ENCODE results near the gene CMIP. TPM values are rescaled to one million over a fixed set of nuclear protein-coding genes. Genes with fewer than 3 reads are reported as not detected.

CMIP gene
- total RNA-seq, 1 experiment from 2014 or later: 53.6 TPM

GRCh38 chr16:81477697-81478693, 33.4 kb downstream of the CMIP start:
- intact Hi-C loops (cut with micrococcal nuclease): no loop called here
- H3K4me1 Mint-ChIP-seq (ENCODE audit: insufficient read depth, unreplicated experiment): peaks cover 9% of the 10 kb centered on the region
- POLR2A ChIA-PET: interaction anchor here (0.9 to 1.1 kb wide), 3 partner anchors 12 to 42 kb away, joined by 3 to 5 read pairs (median 3); no protein-coding TSS in a partner anchor
- CTCF ChIA-PET: no interaction called here
- no peaks in the 10 kb centered on the region for H3K9me3 Mint-ChIP-seq (ENCODE audit: unreplicated experiment)
- no peak overlapping the region for H3K27ac Mint-ChIP-seq (ENCODE audit: low read depth, unreplicated experiment)
- H3K4me3 Mint-ChIP-seq (ENCODE audit: unreplicated experiment): no peak overlapping the region
- no peak for DNase-seq (ENCODE audit: unreplicated experiment)
- TF ChIP-seq CTCF (IDR thresholded peaks at IDR 0.05; ENCODE audit: unreplicated experiment): no peak
- BruUV-seq (replicated peaks): no TSS peak
- no peaks in the 10 kb centered on the region for H3K27me3 Mint-ChIP-seq (ENCODE audit: insufficient read depth, unreplicated experiment)
- H3K36me3 Mint-ChIP-seq (ENCODE audit: insufficient read depth, unreplicated experiment): peaks cover 27% of the 10 kb centered on the region

- H3K4me1 Mint-ChIP-seq (ENCODE audit: insufficient read depth, unreplicated experiment): peaks cover 13% of the 10 kb centered on the region
- ChIA-PET CTCF (no interaction called here), POLR2A (interaction anchor here (0.8 to 1.0 kb wide), 2 partner anchors 41 to 73 kb away, joined by 3 read pairs; no protein-coding TSS in a partner anchor)
- H3K27me3 Mint-ChIP-seq (ENCODE audit: insufficient read depth, unreplicated experiment): no peaks in the 10 kb centered on the region
- no peak overlapping the region for H3K4me3 Mint-ChIP-seq (ENCODE audit: unreplicated experiment)
- no peak for DNase-seq (ENCODE audit: unreplicated experiment)
- TF ChIP-seq CTCF (IDR thresholded peaks at IDR 0.05; ENCODE audit: unreplicated experiment): no peak
- no peaks in the 10 kb centered on the region for H3K9me3 Mint-ChIP-seq (ENCODE audit: unreplicated experiment)
- peaks cover 18% of the 10 kb centered on the region for H3K36me3 Mint-ChIP-seq (ENCODE audit: insufficient read depth, unreplicated experiment)
- BruUV-seq (replicated peaks): no TSS peak
- H3K27ac Mint-ChIP-seq (ENCODE audit: low read depth, unreplicated experiment): no peak overlapping the region
- intact Hi-C loops (cut with micrococcal nuclease): no loop called here
Measured at GRCh38 chr16:81478876-81479511, 34.4 kb downstream of the CMIP start.

- TF ChIP-seq CTCF (IDR thresholded peaks at IDR 0.05; ENCODE audit: unreplicated experiment): no peak
- BruUV-seq (replicated peaks): no TSS peak
- CTCF ChIA-PET: interaction anchor here (0.6 to 1.1 kb wide), 3 partner anchors 17 to 142 kb away, joined by 3 read pairs; no protein-coding TSS in a partner anchor
- H3K9me3 Mint-ChIP-seq (ENCODE audit: unreplicated experiment): no peaks in the 10 kb centered on the region
- H3K36me3 Mint-ChIP-seq (ENCODE audit: insufficient read depth, unreplicated experiment): peaks cover 8% of the 10 kb centered on the region
- no peak overlapping the region for H3K27ac Mint-ChIP-seq (ENCODE audit: low read depth, unreplicated experiment)
- no peak for DNase-seq (ENCODE audit: unreplicated experiment)
- intact Hi-C loops (cut with micrococcal nuclease): no loop called here
- POLR2A ChIA-PET: no interaction called here
- H3K4me3 Mint-ChIP-seq (ENCODE audit: unreplicated experiment): no peak overlapping the region
- H3K27me3 Mint-ChIP-seq (ENCODE audit: insufficient read depth, unreplicated experiment): no peaks in the 10 kb centered on the region
- H3K4me1 Mint-ChIP-seq (ENCODE audit: insufficient read depth, unreplicated experiment): peaks cover 13% of the 10 kb centered on the region
Measured at GRCh38 chr16:81480606-81481206, 36.1 kb downstream of the CMIP start.
